OCI-LY1 (cell line): Measurements from ENCODE around the gene ANLN.

Experiments
- H2AFZ ChIP-seq: fragments of 200-600 bp; sonication (generic), shearing (Covaris generic); 2 replicates; pipeline ENCODE4 v1.6.0; 2014; ENCODE audit warnings: antibody characterized with exemption, mild to moderate bottlenecking, low read length
- H3F3A ChIP-seq: fragments of 200-600 bp; sonication (generic), shearing (Covaris generic); 2 replicates; pipeline ENCODE4 v1.6.0; 2014; ENCODE audit warnings: mild to moderate bottlenecking, antibody characterized with exemption, low read length, moderate library complexity; ENCODE audit not compliant: insufficient read depth
- H3K27ac ChIP-seq: fragments of 200-600 bp; sonication (generic); 2 replicates; pipeline ENCODE4 v1.5.1; 2014; ENCODE audit warnings: low read length, mixed run types, mild to moderate bottlenecking, low read depth; ENCODE audit not compliant: poor library complexity, severe bottlenecking
- H3K27me3 ChIP-seq: fragments of 200-600 bp; sonication (generic); 2 replicates; pipeline ENCODE4 v1.6.0; 2014; ENCODE audit warnings: antibody characterized with exemption, mild to moderate bottlenecking, low read length, moderate library complexity; ENCODE audit not compliant: insufficient read depth
- H3K36me3 ChIP-seq: fragments of 200-600 bp; sonication (generic); 2 replicates; pipeline ENCODE4 v1.6.1; 2014; ENCODE audit warnings: mild to moderate bottlenecking, antibody characterized with exemption, low read length, moderate library complexity, mixed read lengths; ENCODE audit not compliant: insufficient read depth
- H3K4me1 ChIP-seq: fragments of 200-600 bp; sonication (generic); 2 replicates; pipeline ENCODE4 v1.5.1; 2014; ENCODE audit warnings: mild to moderate bottlenecking, low read length, moderate library complexity; ENCODE audit not compliant: insufficient read depth, severe bottlenecking
- H3K4me2 ChIP-seq: fragments of 200-600 bp; sonication (generic), shearing (Covaris generic); 2 replicates; pipeline ENCODE4 v1.6.1; 2014; ENCODE audit warnings: low read length
- H3K4me3 ChIP-seq: fragments of 200-600 bp; sonication (generic); 2 replicates; pipeline ENCODE4 v1.5.1; 2014; ENCODE audit warnings: low read length, low read depth, mild to moderate bottlenecking, mixed read lengths; ENCODE audit not compliant: poor library complexity, severe bottlenecking
- H3K79me2 ChIP-seq: fragments of 200-600 bp; shearing (Covaris generic); 2 replicates; pipeline ENCODE4 v1.6.1; 2016; ENCODE audit warnings: mixed run types, low read length, mixed read lengths; ENCODE audit not compliant: insufficient read depth
- H3K9ac ChIP-seq: fragments of 200-600 bp; sonication (generic), shearing (Covaris generic); 2 replicates; pipeline ENCODE4 v1.6.1; 2014; ENCODE audit warnings: mild to moderate bottlenecking, low read length, mixed read lengths
- H3K9me2 ChIP-seq: fragments of 200-600 bp; sonication (generic), shearing (Covaris generic); 2 replicates; pipeline ENCODE4 v1.6.1; 2014; ENCODE audit warnings: low read depth, mild to moderate bottlenecking, low read length, mixed read lengths
- H3K9me3 ChIP-seq: fragments of 200-600 bp; shearing (Covaris generic); 2 replicates; pipeline ENCODE4 v1.6.1; 2014; ENCODE audit warnings: low read length, mixed read lengths
- H4K20me1 ChIP-seq: fragments of 200-600 bp; sonication (generic), shearing (Covaris generic); 2 replicates; pipeline ENCODE4 v1.6.0; 2016; ENCODE audit warnings: mild to moderate bottlenecking, low read length; ENCODE audit not compliant: insufficient read depth
- EZH2 ChIP-seq: fragments of 200-600 bp; sonication (generic), shearing (Covaris generic); IDR thresholded peaks from 2 replicates; pipeline ENCODE4 v1.8.0; 2017; ENCODE audit warnings: borderline replicate concordance, mixed run types, mild to moderate bottlenecking, antibody characterized with exemption, low read length, moderate library complexity, mixed read lengths
- TF ChIP-seq, protein P1 (sequence below): fragments of 200-600 bp; sonication (generic), shearing (Covaris generic); IDR thresholded peaks from 2 replicates; pipeline ENCODE4 v1.5.1; 2017; ENCODE audit warnings: mild to moderate bottlenecking, antibody characterized with exemption, low read length, moderate library complexity, mixed read lengths

Gene ANLN

DNA sequence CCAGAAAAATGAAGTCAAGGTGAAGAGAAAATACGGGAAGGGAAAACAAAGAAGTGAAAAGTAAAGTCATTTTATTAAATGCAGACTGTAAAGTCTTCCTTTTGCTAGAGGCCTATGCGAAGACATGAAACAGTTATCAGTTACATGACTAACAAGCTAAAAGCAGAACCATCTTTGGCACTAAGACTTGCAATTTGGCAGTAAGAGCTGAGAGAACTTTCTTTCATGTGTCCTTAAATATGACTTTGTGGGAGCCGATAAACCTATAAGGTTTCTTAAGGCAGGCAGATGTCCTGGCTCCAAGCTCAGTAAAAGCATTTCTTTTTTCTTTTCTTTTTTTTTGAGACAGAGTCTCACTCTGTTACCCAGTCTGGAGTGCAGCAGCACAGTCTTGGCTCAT lies 10.4 kb downstream of the ANLN start:
- no peak for TF ChIP-seq EZH2
- Histone ChIP-seq H3K36me3 (peaks cover 94% of the 10 kb centered on the region), H3F3A (no peaks in the 10 kb centered on the region), H2AFZ (no peak overlapping the region), H3K27ac (no peak overlapping the region), H3K4me3 (no peak overlapping the region), H3K4me2 (no peak overlapping the region), H4K20me1 (no peaks in the 10 kb centered on the region), H3K4me1 (no peaks in the 10 kb centered on the region), H3K27me3 (no peaks in the 10 kb centered on the region), H3K9ac (no peak overlapping the region), H3K9me3 (peaks cover 5% of the 10 kb centered on the region), H3K79me2 (peaks cover 13% of the 10 kb centered on the region), H3K9me2 (no peaks in the 10 kb centered on the region)

DNA sequence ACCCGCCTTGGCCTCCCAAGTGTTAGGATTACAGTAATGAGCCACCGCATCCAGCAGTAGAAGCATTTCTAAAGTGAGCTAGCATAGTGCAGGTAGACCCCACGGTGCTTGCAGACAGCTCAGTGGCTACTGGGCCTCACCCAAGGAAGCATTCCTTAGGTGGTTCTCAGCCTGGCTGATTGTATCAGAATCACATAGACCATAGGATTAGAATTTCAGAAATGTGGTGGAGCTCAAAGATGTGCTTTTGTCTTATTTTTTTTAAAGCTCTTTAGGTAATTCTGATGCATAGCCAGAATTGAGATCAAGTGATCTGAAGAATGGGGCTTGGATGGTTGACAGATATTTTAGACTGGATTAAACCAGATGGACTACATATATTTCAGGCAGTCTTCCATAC lies 10.9 kb downstream of the ANLN start:
- Histone ChIP-seq H3K36me3 (peaks cover 94% of the 10 kb centered on the region), H3K9me3 (no peaks in the 10 kb centered on the region; the same call in 1 of the 2 replicates), H3K27ac (no peak overlapping the region), H3K9me2 (no peaks in the 10 kb centered on the region), H3K4me2 (no peak overlapping the region), H2AFZ (no peak overlapping the region), H3K4me3 (no peak overlapping the region), H3K79me2 (peaks cover 7% of the 10 kb centered on the region), H3K4me1 (no peaks in the 10 kb centered on the region), H4K20me1 (no peaks in the 10 kb centered on the region), H3K9ac (no peak overlapping the region), H3K27me3 (no peaks in the 10 kb centered on the region), H3F3A (no peaks in the 10 kb centered on the region)
- no peak for TF ChIP-seq EZH2
- TF ChIP-seq, protein P1, sequence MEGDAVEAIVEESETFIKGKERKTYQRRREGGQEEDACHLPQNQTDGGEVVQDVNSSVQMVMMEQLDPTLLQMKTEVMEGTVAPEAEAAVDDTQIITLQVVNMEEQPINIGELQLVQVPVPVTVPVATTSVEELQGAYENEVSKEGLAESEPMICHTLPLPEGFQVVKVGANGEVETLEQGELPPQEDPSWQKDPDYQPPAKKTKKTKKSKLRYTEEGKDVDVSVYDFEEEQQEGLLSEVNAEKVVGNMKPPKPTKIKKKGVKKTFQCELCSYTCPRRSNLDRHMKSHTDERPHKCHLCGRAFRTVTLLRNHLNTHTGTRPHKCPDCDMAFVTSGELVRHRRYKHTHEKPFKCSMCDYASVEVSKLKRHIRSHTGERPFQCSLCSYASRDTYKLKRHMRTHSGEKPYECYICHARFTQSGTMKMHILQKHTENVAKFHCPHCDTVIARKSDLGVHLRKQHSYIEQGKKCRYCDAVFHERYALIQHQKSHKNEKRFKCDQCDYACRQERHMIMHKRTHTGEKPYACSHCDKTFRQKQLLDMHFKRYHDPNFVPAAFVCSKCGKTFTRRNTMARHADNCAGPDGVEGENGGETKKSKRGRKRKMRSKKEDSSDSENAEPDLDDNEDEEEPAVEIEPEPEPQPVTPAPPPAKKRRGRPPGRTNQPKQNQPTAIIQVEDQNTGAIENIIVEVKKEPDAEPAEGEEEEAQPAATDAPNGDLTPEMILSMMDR: no peak

- Histone ChIP-seq H3K27me3 (no peaks in the 10 kb centered on the region), H3K4me3 (no peak overlapping the region), H3K27ac (no peak overlapping the region), H3K9me2 (no peaks in the 10 kb centered on the region), H2AFZ (no peak overlapping the region), H3K9ac (no peak overlapping the region), H3K79me2 (no peaks in the 10 kb centered on the region), H3K36me3 (peaks cover 95% of the 10 kb centered on the region), H3K4me1 (no peaks in the 10 kb centered on the region), H4K20me1 (no peaks in the 10 kb centered on the region), H3K4me2 (no peak overlapping the region), H3K9me3 (no peaks in the 10 kb centered on the region), H3F3A (no peaks in the 10 kb centered on the region)
- TF ChIP-seq, protein P1: no peak
- no peak for TF ChIP-seq EZH2
Observed at GRCh38 chr7:36403452-36403851, 13.8 kb downstream of the ANLN start.

- no peak for TF ChIP-seq EZH2
- TF ChIP-seq, protein P1: no peak
- Histone ChIP-seq H4K20me1 (no peaks in the 10 kb centered on the region), H3K4me2 (no peak overlapping the region), H3F3A (no peaks in the 10 kb centered on the region), H3K4me1 (no peaks in the 10 kb centered on the region), H3K79me2 (no peaks in the 10 kb centered on the region), H3K36me3 (peaks cover 96% of the 10 kb centered on the region), H3K9me3 (no peaks in the 10 kb centered on the region), H3K27me3 (no peaks in the 10 kb centered on the region), H3K27ac (no peak overlapping the region), H3K4me3 (no peak overlapping the region), H3K9ac (no peak overlapping the region), H3K9me2 (no peaks in the 10 kb centered on the region), H2AFZ (no peak overlapping the region)
Observed at GRCh38 chr7:36404639-36405408, 15.2 kb downstream of the ANLN start.
